ENCODE results near the gene SMIM29.
A peak's percentile ranks its signal among the peaks of the same experiment; 100 is the strongest.
"Not testable (repeated sequence)": the region's sequence is repeated elsewhere in the genome, so short reads cannot be mapped to it uniquely, and the experiment has no call there.

SMIM29 gene

DNA sequence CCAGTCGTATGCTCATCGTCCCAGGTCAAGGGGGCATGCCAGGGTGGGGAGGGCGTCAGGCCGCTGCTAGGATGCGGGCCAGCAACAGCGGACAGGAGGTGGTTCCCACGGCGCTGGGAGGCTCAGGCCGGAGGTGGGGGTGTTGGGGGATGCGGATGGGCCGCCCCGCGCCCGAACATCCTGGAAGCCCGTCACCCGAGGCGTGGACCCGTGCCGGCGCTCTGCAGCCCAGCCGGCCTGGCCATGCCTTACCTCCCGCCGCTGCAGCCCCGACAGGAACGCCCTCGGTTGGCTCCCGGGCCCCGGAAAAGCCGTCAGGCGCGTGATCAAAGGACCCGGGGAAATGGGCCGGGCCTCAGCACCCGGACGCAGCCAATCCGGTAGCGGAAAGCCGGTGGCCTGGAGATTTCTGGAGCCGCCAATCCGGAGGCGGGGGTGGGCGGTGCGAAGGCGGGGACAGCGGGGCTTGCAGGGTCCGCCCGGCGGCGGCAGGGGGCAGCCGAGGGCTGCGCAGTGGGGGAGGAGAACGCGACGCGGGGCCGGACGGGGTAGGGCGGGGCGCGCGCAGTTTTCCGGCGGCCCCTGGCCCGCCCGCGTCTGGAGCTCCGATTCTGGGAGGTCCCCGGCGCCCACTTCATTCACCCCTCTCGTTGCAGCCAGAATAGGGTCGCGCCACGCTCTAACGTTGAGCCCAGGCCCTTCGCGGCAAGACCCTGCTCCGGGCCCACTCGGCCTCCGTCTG is at the start of gene SMIM29:
Gene SMIM29, minus strand, starts transcription at position 280 of the 742 bp plus-strand sequence. CDS start 1,215 bp downstream, outside the sequence.
- peak; percentile 94 to 96 (median 95) for DNase-seq

GRCh38 chr6:34295721-34296120 is 46.9 kb upstream of the SMIM29 start:
- no peak for DNase-seq

DNA sequence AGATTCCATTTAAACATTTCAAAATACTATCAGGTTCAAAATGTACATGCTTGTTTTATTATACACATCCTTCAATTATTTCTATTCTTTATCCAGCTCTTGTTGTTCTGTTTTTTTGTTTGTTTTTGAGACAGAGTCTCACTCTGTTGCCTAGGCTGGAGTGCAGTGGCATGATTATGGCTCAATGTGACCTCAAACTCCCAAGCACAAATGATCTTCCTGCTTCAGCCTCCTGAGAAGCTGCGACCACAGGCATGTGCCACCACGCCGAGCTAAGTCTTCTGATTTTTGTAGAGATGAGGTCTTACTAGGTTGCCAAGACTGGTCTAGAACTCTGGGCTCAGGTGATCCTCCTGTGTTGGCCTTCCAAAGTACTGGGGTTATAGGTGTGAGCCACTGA is 44.1 kb upstream of the SMIM29 start:
- DNase-seq: no peak

DNA sequence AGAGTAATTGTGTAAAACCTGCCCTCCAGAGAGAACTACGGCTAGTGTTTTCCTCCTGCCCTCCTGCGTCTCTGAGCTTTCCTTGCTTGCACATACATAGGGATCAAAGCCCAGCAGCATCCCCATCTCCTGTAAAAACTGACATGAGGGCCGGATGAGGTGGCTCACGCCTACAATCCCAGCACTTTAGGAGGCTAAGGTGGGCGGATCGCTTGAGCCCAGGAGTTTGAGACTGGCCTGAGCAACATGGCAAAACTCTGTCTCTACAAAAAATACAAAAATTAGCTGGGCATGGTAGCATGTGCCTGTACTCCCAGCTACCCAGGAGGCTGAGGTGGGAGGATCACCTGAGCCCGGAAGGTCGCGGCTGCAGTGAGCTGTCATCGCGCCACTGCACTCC is 40.3 kb upstream of the SMIM29 start:
- no peak for DNase-seq

GRCh38 chr6:34288581-34288980 is 39.8 kb upstream of the SMIM29 start:
- no peak for DNase-seq

DNA sequence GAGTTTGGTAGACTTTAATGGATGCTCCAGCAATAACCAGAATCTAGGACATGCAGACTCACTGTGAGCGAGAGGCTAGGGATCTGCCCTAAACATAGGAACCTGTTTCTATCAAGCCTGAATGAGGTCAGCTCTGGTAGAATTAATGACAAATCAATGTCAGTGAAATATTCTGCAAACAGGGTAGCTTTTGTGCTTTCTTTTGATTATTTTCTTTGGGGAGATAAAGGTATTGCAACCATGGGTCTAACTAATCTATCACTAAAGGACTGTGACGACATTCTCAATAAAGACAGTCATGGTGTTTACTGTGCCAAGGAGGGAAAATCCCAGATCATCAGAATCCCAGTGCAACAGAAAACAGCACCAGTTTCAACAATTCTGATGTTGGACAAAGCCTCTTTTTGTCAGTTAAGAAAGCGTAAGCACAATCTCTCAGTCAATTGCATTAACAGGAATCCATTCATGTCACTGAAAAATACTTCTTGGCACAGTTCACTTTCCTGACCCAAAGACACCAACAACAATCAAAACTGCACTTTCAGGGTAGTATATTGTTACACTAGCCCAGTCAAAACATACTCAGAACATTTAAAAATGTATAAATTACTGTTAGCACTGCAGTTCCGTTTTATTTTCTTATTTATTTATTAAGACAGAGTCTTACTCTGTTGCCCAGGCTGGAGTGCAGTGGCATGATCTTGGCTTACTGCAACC is 36.8 kb upstream of the SMIM29 start:
- no peak for DNase-seq

- no peak for DNase-seq
These were observed 36.0 kb upstream of the SMIM29 start for GRCh38 chr6:34284563-34285447.

- no peak for DNase-seq
These were observed 33.0 kb upstream of the SMIM29 start for GRCh38 chr6:34281702-34282334.

- DNase-seq: no peak
These were observed 31.4 kb upstream of the SMIM29 start for GRCh38 chr6:34280216-34280615.

DNA sequence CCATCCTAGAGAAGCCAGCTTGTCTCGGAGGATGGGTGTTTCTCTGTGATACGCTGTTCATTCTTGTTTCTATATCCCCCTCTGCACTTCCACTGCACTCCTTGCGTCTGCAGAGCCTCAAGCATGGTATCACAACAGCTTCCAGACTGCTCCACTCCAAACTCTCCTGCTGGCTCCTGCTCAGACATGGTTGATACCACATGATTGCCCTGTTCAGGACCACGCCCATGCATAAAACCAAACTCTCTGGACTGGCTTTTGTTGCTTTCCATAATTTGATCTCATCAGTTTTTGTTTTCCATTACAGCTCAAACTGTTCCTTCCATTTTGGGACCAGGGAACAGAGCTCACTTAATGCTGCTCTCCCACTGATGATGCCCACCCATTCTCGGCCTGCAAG is 30.0 kb upstream of the SMIM29 start:
- no peak for DNase-seq

GRCh38 chr6:34277763-34278112 is 28.9 kb upstream of the SMIM29 start:
- no peak for DNase-seq

- DNase-seq: no peak
These were observed 28.3 kb upstream of the SMIM29 start for GRCh38 chr6:34276881-34277762.

DNA sequence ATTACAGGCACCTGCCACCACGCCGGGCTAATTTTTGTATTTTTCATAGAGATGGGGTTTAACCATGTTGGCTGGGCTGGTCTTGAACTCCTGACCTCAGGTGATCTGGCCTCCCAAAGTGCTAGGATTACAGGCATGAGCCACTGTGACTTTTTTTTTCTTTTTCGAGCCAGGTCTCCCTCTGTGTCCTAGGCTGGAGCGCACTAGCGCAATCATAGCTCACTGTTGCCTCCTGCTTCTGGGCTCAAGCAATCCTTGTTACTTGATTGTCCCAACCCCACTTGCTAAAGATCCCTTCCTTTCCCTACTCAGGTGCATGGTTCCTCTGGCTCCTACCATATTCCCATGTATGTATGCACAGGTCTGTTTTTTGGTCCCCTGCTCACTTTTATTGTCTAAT is 27.4 kb upstream of the SMIM29 start:
- no peak for DNase-seq

DNA sequence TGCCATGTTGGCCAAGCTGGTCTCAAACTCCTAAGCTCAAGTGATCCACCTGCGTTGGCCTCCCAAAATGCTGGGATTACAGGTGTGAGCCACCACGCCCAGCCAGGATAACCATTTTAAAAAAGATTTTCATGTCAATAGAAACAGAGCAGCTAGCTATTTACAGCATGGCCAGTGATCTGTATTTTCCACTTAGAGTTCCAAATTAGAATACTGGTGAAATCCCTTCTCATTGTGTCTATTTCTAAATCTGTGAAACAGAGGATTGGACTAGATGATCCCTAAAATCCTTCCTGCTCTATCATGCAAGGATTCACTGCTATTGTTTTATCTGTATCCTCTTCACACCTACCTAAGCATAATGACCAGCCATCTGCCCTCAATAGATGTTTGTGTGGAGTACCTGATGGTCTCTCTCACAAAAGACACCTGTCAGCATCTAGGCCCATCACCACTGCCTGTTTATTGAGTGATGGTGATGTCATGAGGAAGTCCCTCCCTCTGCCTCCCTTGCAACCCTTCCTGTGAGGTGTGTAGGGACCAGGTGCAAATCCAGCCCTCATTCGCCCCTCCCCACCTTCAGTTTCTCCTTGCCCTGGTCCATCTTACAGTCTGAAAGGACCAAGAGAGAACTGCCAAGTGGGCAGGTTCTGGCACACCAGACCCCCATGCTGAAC is 26.5 kb upstream of the SMIM29 start:
- peak in 1 of 3 experiments; percentile 5 for DNase-seq

GRCh38 chr6:34274129-34274528 is 25.3 kb upstream of the SMIM29 start:
- no peak for DNase-seq

DNA sequence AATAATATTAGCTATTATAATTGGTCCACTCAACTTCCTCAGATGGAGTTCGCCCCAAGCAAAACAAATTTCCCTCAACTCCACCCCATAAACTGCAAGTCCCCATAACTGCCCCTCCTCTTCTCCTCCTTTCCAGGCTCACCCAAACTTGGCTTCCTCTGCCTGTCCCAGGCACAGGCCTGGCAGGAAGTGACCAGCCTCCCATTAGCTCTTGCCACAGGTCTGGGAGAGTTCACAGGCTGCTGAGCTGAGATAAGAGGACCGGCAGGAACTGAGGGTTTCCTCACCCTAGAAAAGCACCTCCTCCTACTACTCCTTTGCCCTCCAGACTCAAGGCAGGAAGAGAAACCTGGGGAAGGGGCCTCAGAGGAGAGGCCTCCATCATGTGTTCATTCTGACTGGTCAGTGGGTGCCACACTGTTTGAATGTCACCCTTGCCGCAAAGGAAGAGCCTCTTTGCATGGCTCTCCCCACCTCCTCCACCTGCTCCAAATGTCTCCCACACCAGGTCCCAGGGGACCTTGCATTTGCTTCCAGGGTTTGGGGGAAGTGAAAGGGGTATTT is 24.5 kb upstream of the SMIM29 start:
- no peak for DNase-seq

DNA sequence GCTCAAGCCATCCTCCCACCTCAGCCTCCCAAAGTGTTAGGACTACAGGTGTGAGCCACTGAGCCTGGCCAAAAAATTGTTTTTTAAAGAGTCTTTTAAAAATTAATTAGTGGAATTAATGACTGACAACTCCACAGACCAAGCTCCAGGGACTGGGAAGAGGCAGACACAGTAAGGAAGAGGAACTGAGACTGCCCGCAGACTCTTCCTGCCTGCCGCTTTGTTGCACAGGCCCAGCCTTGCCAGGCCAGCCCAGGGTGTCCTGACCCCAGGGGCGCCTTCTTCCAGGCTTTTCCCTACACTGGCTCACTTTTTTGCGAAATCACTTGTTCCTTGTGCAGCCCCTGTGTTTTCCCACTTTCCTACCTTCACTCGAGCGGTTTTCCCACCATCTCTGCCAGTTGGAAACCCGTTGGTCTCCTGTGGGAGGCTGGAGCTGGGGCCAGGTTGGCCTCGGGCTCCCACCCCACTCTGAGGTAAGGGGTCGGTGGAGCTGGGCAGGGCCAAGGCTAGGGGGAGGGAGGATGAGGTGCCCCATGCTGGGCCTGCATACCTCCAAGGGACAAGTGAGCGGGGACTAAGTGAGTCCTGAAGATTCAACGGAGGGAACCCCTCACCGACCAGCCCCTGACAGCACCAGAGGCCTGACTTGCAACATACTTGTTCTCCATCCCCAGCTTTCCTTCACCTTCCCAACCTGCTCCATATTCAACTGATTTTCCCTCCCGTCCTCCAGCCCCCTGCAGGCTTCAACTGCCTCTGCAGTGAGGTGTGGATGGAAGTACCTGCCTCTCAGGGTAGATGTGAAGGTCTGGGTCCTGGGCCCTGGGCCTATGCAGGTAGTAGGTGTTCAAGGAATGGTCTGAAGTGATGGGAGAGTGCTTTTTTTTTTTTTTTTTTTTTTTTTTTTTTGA is 23.5 kb upstream of the SMIM29 start:
- DNase-seq: no peak

GRCh38 chr6:34269658-34270341 is 21.0 kb upstream of the SMIM29 start:
- DNase-seq: not testable (repeated sequence)

- not testable (repeated sequence) for DNase-seq
These were observed 20.3 kb upstream of the SMIM29 start for GRCh38 chr6:34269132-34269531.
